ENCODE measurements around the gene SPSB4.

SPSB4 gene

GRCh38 chr3:141047168-141047567, 4.0 kb upstream of the SPSB4 start:
- H3K27ac ChIP-seq: no peak overlapping the region
- TF ChIP-seq CTCF (IDR thresholded peaks at IDR 0.05): no peak
- TF ChIP-seq ZFX (IDR thresholded peaks at IDR 0.05; ENCODE audit: borderline replicate concordance): no peak

GRCh38 chr3:141049681-141050080, 1.5 kb upstream of the SPSB4 start:
- 0 out of 2 replicates have a peak, but pooled peaks have one; percentile 6 for TF ChIP-seq CTCF (IDR thresholded peaks at IDR 0.05)
- no peak for TF ChIP-seq ZFX (IDR thresholded peaks at IDR 0.05; ENCODE audit: borderline replicate concordance)
- H3K27ac ChIP-seq: no peak overlapping the region

- H3K27ac ChIP-seq: no peak overlapping the region
- TF ChIP-seq ZFX (IDR thresholded peaks at IDR 0.05; ENCODE audit: borderline replicate concordance) (no peak), CTCF (IDR thresholded peaks at IDR 0.05) (no peak)
Observed at GRCh38 chr3:141051443-141052200, 475 bp downstream of the SPSB4 start.

- TF ChIP-seq CTCF (IDR thresholded peaks at IDR 0.05) (no peak), ZFX (IDR thresholded peaks at IDR 0.05; ENCODE audit: borderline replicate concordance) (no peak)
- H3K27ac ChIP-seq: no peak overlapping the region
Observed at GRCh38 chr3:141052201-141053069, 1.3 kb downstream of the SPSB4 start.

- H3K27ac ChIP-seq: no peak overlapping the region
- TF ChIP-seq CTCF (IDR thresholded peaks at IDR 0.05): no peak
- TF ChIP-seq ZFX (IDR thresholded peaks at IDR 0.05; ENCODE audit: borderline replicate concordance): no peak
Observed at GRCh38 chr3:141055136-141055535, 4.0 kb downstream of the SPSB4 start.

- no peak overlapping the region for H3K27ac ChIP-seq
- TF ChIP-seq ZFX (IDR thresholded peaks at IDR 0.05; ENCODE audit: borderline replicate concordance) (no peak), CTCF (IDR thresholded peaks at IDR 0.05) (no peak)
Observed at GRCh38 chr3:141055536-141056445, 4.6 kb downstream of the SPSB4 start.
